HG03439 (cell line): ENCODE measurements around the gene LTF.
"Not testable (repeated sequence)": the region's sequence is repeated elsewhere in the genome, so short reads cannot be mapped to it uniquely, and the experiment has no call there.

Experiments used
- ATAC-seq: cut with Tn5 transposase; IDR thresholded peaks from one replicate; pipeline ENCODE4 v1.9.1; 2021; ENCODE audit warnings: mild to moderate bottlenecking, moderate library complexity; ENCODE audit not compliant: unreplicated experiment

The LTF gene

DNA sequence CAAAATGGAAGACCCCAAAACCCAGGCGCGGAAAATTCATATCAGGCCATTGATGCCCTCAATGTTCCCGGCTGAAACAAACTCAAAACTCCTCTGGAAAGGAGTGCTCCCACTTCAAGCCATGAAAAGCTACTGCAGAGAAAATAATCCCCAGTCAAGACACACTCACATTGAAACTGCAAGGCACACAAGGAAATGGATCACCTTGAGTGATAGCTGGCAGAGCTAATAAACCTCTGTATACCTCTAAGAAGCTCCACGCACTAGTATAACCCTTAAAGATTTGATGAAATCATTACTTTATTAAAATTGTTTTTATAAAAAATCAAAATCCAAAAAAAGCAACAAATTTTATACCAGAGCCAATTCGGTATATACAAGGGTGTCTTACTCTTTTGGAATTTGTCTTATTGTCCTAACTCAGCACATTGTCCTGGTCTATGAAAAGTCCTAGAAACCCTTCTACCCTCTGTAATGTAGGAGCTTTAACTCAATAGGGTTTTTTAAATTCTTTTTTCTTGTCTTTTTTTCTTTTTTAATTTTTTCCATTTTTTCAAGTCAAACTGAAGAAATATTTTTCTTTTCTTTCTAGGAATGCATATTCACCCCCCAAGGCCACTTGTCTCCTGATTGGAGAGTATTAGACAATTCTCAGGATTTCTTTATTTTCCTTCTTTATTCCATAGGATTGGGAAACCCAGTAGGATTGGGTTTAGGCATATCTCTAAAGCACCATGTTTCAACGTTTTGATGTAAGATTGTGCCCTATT, 66.3 kb downstream of the LTF start:
- ATAC-seq, result no peak

DNA sequence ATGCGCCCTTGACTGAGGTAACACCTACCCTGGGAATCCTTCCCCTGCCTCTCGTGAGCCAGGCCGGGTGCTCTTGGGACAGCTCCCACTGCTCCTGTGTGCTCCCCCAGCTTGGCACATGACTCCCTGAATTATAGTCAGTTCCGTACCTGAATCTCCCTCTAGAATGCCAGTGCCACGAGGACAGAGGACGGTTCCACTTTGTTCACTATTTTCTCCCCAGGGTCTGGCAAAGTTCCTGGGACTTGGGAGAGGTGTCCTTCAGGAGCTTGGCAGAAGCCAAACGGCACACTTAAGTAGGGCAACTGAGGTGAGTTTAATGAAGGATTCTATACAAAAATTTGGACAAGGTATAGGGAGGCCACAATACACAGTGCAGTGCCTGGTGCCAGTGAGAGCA, 67.6 kb downstream of the LTF start:
- no peak for ATAC-seq

DNA sequence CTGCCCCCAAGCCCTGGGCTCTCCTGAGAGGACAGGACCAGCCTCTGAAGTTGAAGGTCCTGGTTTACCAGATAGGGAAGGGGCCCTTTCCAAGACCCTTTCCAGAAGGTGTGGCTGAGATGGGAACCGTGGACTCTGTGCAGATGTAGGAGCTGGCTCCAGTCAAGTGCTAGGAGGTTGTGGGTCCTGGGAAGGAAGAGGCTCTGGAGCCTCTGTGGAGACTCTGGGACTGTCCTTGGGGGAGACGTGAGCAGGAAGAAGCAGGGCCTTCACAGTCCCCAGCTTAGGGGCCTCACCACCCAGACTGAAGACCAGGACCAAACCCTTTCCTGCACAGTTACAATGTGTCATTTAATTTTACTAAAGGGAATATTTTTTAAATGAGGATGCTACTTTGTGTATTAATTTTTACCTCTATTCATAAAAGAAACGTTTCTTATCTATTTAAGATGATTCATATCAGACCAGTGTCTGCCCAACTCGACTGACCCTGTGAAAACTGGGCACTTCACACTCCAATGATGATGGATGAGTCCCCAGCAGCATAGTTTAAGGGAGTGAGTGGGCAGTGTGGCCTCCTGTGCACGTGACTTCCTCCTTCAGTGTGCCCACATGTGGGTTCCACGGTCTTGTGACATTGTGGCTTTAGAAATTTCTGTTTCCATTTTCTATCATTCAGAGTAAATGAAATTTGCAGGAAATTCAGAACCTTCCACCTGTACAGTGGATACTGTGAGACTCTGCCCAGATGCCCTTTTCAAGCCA, 68.8 kb downstream of the LTF start:
- ATAC-seq, result no peak

DNA sequence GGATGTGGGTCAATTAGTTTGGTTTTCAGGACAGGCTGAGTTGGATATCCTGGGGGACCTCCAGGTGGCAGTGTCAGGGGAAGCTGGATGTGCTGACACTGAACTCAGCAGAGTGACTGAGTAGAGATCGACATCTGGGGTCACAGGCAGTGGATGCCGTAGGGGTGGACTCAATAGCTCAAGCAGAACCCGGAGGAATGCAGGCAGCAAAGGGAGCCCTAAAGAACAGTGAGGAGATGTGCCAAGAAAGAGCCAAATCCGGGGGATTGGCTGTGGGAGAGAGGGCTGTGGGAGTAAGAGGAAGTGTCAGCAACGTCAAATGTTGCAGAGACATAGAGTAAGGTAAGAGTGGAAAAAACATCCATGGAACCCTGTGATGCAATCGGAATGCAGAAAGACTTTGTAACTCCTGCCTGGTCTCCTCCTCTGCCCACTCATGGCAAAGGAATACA, 69.5 kb downstream of the LTF start:
- ATAC-seq, result no peak

DNA sequence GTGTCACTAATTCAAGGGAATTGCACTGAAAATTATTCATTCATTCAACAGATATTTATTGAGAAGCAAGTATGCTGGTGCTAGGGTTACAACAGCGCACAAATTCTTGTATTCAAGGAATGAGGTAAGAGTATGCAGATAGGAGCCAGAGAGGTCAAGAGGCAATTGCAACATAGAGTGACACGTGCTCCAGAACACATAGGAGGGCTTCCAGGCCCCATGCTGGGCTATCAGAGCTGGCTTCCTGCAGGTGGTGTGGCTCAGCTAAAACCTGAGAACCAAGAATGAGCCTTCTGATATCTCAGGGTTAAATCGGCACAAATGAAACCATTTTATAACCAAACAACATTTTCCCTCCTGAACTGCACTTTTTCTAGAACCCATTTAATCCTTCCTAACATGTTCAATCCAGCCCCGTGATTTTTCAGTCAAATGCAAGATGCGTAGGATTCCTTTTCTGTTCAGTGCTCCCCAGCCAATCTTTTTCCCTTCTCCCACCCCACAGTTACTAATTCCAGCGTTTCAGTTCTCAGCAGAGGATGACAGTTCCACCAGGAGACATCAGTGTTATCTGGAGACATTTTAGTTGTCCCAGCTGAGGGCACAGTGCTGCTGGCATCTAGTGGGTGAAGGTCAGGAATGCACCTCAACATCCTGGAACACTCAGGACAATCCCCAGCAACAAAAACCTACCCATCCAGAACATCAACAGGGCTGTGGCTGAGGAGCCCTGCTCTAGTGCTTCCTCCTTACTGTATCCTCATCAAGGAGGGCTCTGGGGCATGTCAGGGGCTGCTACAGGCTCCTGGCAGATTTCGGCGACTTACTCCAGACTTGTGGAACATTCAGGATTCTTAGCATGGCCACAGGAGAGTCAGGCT, 70.9 kb downstream of the LTF start:
- ATAC-seq, result no peak

DNA sequence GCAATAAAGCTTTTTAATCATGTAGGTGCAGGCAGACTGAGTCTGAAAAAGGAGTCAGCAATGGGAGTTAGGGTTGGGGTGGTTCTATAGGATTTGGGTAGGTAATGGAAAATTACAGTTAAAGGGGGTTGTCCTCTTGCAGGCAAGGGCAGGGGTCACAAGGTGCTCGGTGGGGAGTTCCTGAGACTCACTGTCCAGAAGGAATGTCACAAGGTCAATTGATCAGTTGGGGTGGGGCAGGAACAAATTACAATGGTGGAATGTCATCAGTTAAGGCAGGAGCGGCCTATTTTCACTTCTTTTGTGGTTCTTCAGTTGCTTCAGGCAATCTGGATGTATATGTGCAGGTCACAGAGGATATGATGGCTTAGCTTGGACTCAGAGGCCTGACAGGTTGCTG, 71.7 kb downstream of the LTF start:
- ATAC-seq, result no peak

DNA sequence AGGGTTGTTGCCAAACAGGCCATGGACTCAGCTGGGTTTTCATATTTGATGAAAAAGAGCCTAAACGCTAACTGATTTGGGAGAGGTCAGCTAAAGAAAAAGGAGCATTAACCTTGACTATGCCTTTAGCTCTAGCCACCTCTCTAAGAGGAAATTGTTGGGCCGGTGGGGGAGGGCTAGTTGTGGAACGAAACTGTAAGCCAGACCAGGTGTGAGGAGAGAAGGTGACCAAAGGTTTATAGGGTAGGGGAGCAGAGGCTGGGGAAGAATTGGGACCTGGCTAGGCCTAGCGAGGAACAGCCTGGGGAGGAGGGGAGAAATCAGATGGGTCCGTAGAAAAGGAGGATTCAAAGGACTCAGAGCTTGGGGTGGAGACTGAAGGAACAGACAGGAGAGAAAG, 73.2 kb downstream of the LTF start:
- ATAC-seq, result not testable (repeated sequence)

DNA sequence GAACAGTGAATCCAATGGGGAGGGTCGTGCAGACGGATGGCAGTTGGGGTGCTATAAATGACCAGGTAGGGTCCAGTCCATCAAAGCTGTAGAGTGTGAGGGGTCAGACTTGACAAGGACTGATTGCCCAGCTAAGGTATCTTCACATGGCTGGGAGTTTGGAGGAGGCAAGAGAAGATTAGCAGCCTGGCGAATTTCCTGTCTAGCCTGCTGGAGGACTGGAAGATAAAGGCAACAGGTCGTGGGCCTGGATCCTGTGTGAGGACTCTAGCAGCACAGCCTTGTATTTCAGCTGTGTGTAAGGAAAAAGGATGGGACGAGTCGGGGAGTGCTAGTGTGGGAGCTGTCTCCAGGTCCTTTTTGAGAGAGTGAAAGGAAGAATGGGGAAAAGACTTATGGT, 75.4 kb downstream of the LTF start:
- no peak for ATAC-seq

DNA sequence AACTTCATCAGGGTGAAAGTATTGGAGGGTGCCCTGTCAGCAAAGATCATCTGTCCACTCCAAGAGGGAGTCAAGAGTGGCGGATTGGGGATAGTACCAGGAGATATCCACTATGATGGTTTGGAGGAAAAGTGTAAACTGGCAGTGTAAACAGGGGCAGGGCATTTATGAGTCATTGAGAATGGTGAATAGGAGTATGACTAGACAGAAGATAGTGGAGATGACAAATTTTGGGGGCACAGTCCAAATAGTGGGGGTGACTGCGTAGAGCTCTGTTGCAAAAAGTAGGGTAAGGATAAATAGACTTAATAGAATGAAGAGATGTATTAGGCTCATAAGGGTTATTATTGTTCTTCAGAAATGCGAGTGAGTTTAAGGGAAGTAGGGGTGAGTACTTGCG, 75.9 kb downstream of the LTF start:
- ATAC-seq, result not testable (repeated sequence)

DNA sequence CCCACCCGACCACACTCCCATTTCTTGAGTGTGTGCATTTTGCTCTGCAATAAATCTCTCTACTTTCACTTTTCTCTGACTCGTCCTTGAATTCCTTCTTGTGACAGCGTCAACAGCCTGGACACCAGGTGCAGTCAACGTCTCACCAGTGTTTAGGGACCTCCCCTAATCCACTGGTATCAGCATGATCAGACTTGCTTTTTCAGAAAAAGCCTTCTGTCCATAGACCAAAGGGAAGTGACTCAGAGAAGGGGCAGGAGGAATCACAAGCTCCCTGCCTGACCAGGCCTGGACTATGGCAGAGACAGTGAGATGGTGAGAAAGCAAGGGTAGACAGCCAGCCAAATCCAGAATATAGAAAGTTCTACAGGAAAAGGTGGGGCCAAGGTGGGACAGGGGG, 78.5 kb downstream of the LTF start:
- ATAC-seq, result no peak
